Activated T-helper 1 cell treated with anti-CD3 and anti-CD28 coated beads, Interleukin-12 subunit alpha, Interleukin-12 subunit beta, Interleukin-2, Interleukin-4 antibody, amounts not matched to agents 30 ng/mL and 10 ng/mL and 1 ng/mL, durations not matched to agents 14 hours and 24 hours and 36 hours (primary cell): ENCODE measurements around the gene GSE1. TPM values are rescaled to one million over a fixed set of nuclear protein-coding genes. Genes with fewer than 3 reads are reported as not detected.
A peak's percentile ranks its signal among the peaks of the same experiment; 100 is the strongest.

Source experiments
- DNase-seq: peaks from one replicate; pipeline ENCODE4 v3.0.0; 2021; ENCODE audit warnings: low spot score
- H3K27ac Mint-ChIP-seq: one replicate; pipeline ENCODE4 v1.8.0; 2021; ENCODE audit warnings: mild to moderate bottlenecking, mixed read lengths
- H3K27me3 Mint-ChIP-seq: one replicate; pipeline ENCODE4 v1.8.0; 2022; ENCODE audit warnings: mild to moderate bottlenecking, moderate library complexity, mixed read lengths; ENCODE audit not compliant: insufficient read depth
- H3K36me3 Mint-ChIP-seq: one replicate; pipeline ENCODE4 v1.8.0; 2021; ENCODE audit warnings: low read depth, mixed read lengths
- H3K4me1 Mint-ChIP-seq: one replicate; pipeline ENCODE4 v1.8.0; 2021; ENCODE audit warnings: low read depth, mixed read lengths
- H3K4me3 Mint-ChIP-seq: one replicate; pipeline ENCODE4 v1.8.0; 2021; ENCODE audit warnings: mild to moderate bottlenecking, moderate library complexity, mixed read lengths
- H3K9me3 Mint-ChIP-seq: one replicate; pipeline ENCODE4 v1.8.0; 2021; ENCODE audit warnings: mixed read lengths
- intact Hi-C: fragments of 100-400 bp; cut with micrococcal nuclease; formaldehyde crosslinking; loops from one replicate; pipeline ENCODE4 v1.15.1; 2024
- total RNA-seq: library from RNA; stranded (reverse); gene quantifications from 2 replicates; pipeline ENCODE4 v1.2.3, GENCODE V29; 2022

GSE1 gene
- total RNA-seq, 1 donor from 2014 or later = 35.2 TPM

- Mint-ChIP-seq H3K9me3 (no peaks in the 10 kb centered on the region), H3K4me3 (no peak overlapping the region), H3K36me3 (no peaks in the 10 kb centered on the region), H3K27me3 (peaks cover 9% of the 10 kb centered on the region), H3K4me1 (peaks cover 22% of the 10 kb centered on the region), H3K27ac (no peak overlapping the region)
- intact Hi-C loops = no loop called here
- no peak for DNase-seq
These were observed 4.6 kb upstream of the GSE1 start for GRCh38 chr16:85608515-85608885.

GRCh38 chr16:85608887-85609286, 4.2 kb upstream of the GSE1 start:
- peaks cover 22% of the 10 kb centered on the region for H3K4me1 Mint-ChIP-seq
- intact Hi-C loops = no loop called here
- H3K4me3 Mint-ChIP-seq = no peak overlapping the region
- H3K27ac Mint-ChIP-seq = no peak overlapping the region
- peaks cover 9% of the 10 kb centered on the region for H3K27me3 Mint-ChIP-seq
- no peak for DNase-seq
- H3K9me3 Mint-ChIP-seq = no peaks in the 10 kb centered on the region
- no peaks in the 10 kb centered on the region for H3K36me3 Mint-ChIP-seq

DNA sequence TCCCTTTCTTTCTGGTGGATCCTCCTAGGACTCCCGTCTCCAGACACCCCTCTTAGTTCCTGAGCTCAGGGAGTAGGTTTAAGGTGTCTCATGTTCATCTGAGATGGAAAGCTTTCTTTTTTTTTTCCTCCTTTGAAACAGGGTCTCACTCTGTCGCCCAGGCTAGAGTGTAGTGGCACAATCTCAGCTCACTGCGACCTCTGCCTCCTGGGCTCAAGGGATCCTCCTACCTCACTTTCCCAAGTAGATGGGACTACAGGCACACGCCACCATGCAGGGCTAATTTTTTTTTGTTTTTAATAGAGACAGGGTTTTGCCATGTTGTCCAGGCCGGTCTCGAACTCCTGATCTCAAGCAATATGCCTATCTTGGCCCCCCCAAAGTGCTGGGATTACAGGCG, 3.6 kb upstream of the GSE1 start:
- H3K9me3 Mint-ChIP-seq = no peaks in the 10 kb centered on the region
- peaks cover 9% of the 10 kb centered on the region for H3K27me3 Mint-ChIP-seq
- intact Hi-C loops = no loop called here
- DNase-seq = no peak
- no peak overlapping the region for H3K4me3 Mint-ChIP-seq
- H3K4me1 Mint-ChIP-seq = peaks cover 22% of the 10 kb centered on the region
- no peak overlapping the region for H3K27ac Mint-ChIP-seq
- no peaks in the 10 kb centered on the region for H3K36me3 Mint-ChIP-seq

DNA sequence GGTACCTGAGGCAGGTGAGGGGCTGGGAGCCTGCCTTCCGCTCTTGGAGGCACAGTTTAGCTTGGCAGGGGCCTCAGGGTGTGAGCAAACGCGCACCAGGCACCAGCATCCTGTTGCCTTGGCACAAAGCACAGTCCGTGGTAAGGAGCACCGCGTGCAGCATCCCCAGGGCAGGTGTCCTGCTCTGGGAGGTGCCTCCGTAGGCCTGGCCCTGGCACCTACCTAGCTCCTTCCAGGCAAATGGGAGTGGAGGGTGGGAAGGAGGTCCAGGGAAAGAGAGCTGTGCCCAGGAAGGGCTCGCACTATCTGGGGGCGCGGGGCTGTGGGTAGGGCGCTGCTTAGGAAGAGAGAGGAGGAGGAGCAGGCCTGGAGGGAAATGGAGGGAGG, 3.1 kb upstream of the GSE1 start:
- H3K36me3 Mint-ChIP-seq = no peaks in the 10 kb centered on the region
- H3K4me3 Mint-ChIP-seq = no peak overlapping the region
- no peaks in the 10 kb centered on the region for H3K9me3 Mint-ChIP-seq
- H3K27me3 Mint-ChIP-seq = peaks cover 9% of the 10 kb centered on the region
- no peak for DNase-seq
- no peak overlapping the region for H3K27ac Mint-ChIP-seq
- intact Hi-C loops = loop anchor here (1.0 to 10.0 kb wide), 8 partner anchors 56 to 581 kb away; partner anchors contain the start of genes CIBAR2 and GINS2
- peaks cover 22% of the 10 kb centered on the region for H3K4me1 Mint-ChIP-seq

DNA sequence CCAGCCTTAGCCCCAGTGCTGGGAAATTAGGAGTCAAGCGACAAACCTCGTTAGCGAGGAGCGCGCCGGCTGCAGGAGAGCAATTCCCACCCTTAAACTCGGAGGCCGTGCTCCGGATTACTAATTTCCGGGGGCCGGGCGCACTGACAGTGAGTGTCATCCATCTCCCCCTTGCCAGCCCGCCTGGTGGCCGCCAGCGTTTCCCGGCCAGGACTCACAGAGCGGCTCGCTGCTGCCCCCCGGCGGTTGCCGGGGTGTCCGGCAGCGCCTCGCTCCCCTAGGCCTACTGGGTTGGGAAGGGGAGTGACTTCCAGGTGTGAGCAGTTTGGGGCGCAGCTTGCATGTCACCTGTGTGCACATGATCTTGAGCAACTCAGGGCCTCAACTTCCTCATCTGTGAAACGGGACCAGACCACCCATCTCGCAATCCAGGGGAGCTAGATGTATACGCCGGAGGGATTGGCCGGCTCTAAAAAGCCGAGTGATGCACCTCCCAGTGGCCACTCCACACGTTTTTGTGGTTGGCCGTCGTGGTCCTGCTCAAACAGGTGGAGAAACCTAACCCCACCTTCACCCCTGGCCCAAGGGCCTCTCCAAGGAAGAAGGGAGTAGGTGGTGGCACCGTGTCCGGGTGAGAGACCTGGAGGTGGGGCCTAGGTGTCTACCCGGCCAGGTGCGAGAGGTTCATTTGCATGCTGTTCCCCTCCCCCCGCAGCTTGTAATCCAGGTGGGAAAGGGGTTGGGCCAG, 2.5 kb upstream of the GSE1 start:
- Mint-ChIP-seq H3K4me3 (peak overlapping the region; percentile 80), H3K36me3 (no peaks in the 10 kb centered on the region)

GRCh38 chr16:85611194-85611443, 2.0 kb upstream of the GSE1 start:
- no peak for DNase-seq
- H3K27me3 Mint-ChIP-seq = peaks cover 13% of the 10 kb centered on the region
- H3K36me3 Mint-ChIP-seq = no peaks in the 10 kb centered on the region
- peak overlapping the region; percentile 80 for H3K4me3 Mint-ChIP-seq
- intact Hi-C loops = loop anchor here (1.0 to 10.0 kb wide), 5 partner anchors 78 to 582 kb away; partner anchors contain the start of genes CIBAR2 and GINS2
- H3K27ac Mint-ChIP-seq = no peak overlapping the region
- peaks cover 30% of the 10 kb centered on the region for H3K4me1 Mint-ChIP-seq
- no peaks in the 10 kb centered on the region for H3K9me3 Mint-ChIP-seq

More for the DNA sequence above, 2.5 kb upstream of the GSE1 start:
- Mint-ChIP-seq H3K9me3 (no peaks in the 10 kb centered on the region), H3K4me1 (peaks cover 25% of the 10 kb centered on the region), H3K27ac (peak overlapping the region; percentile 63), H3K27me3 (peaks cover 13% of the 10 kb centered on the region)
- DNase-seq = peak; percentile 75
- intact Hi-C loops = loop anchor here (1.0 to 10.0 kb wide), 9 partner anchors 56 to 582 kb away; partner anchors contain the start of genes CIBAR2 and GINS2

DNA sequence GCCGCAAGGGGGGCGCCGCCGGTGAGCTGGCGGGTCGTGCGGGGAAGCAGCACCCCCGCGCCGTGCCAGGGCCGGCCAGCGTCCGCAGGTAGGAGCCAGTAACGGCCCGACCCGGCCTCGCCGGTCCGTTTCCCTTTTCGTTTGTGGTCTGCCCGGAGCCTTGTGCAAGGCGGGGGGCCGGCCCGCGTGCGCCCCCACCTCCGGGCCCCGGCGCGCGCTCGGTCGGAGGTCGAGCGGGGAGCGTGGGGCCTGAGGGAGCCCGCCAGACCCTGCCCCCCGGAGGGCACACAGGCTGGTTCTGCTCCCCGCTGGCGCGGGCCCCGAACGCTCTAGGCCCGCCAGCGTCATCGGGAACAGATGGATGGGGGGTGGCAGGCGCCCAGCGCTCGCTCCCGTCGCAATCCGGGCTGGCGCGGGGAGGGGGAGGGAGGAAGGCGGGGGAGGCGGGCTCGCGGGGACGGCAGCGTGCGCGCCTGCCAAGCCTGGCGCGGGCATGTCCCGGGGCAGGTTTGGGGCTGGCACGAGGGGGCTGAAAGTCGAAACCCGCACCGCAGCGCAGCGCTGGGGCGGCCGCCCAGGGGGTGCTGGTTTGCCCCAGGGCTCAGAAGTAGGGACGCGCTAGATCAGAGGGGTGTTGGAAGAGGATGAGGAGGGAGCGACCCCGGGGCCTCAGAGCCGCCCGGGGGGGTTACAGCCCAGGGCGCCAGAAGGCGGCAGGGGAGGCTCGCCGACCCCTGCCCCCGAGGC, 1.5 kb upstream of the GSE1 start:
- peaks cover 16% of the 10 kb centered on the region for H3K27me3 Mint-ChIP-seq
- H3K4me3 Mint-ChIP-seq = no peak overlapping the region
- intact Hi-C loops = loop anchor here (1.0 to 10.0 kb wide), 6 partner anchors 77 to 583 kb away; partner anchors contain the start of genes CIBAR2 and GINS2
- DNase-seq = no peak
- H3K4me1 Mint-ChIP-seq = peaks cover 33% of the 10 kb centered on the region
- no peaks in the 10 kb centered on the region for H3K36me3 Mint-ChIP-seq
- no peak overlapping the region for H3K27ac Mint-ChIP-seq
- H3K9me3 Mint-ChIP-seq = no peaks in the 10 kb centered on the region

DNA sequence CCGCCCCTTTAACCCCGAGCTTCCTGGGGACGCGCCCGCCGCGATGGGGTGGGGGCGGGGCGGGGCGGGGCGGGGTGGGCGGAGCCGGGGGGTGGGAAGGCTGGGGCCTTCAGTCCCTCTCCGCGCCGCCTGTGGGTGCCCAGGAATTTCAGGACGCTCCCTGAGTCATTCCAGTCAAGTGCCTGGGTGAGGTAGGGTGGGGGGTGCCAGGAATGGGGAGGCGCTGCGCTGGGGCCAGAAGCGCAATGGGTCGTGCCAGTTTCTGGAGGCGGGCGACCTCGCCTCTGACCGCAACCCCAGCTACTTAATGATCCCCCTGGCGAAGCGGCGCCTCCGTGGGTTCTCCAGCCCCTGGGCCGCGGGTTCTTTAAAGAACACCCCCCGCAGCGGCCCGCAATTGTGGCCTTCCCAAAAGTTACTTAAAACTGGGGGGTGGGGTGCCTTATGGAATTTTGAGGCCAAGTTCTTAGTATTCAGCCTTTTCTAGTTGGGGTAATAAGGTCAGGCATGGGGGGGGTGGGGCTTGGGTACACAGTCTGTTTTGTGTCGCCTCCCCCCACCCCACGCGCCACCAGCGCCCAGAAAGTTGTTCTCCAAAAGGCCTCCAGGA, 826 bp upstream of the GSE1 start:
- no peaks in the 10 kb centered on the region for H3K36me3 Mint-ChIP-seq
- peak overlapping the region; percentile 67 for H3K4me3 Mint-ChIP-seq
- H3K9me3 Mint-ChIP-seq = no peaks in the 10 kb centered on the region
- no peak for DNase-seq
- peaks cover 38% of the 10 kb centered on the region for H3K4me1 Mint-ChIP-seq
- intact Hi-C loops = loop anchor here (2.0 to 10.0 kb wide), 3 partner anchors 305 to 497 kb away; partner anchors contain the start of gene CIBAR2
- H3K27me3 Mint-ChIP-seq = peaks cover 19% of the 10 kb centered on the region
- H3K27ac Mint-ChIP-seq = no peak overlapping the region

DNA sequence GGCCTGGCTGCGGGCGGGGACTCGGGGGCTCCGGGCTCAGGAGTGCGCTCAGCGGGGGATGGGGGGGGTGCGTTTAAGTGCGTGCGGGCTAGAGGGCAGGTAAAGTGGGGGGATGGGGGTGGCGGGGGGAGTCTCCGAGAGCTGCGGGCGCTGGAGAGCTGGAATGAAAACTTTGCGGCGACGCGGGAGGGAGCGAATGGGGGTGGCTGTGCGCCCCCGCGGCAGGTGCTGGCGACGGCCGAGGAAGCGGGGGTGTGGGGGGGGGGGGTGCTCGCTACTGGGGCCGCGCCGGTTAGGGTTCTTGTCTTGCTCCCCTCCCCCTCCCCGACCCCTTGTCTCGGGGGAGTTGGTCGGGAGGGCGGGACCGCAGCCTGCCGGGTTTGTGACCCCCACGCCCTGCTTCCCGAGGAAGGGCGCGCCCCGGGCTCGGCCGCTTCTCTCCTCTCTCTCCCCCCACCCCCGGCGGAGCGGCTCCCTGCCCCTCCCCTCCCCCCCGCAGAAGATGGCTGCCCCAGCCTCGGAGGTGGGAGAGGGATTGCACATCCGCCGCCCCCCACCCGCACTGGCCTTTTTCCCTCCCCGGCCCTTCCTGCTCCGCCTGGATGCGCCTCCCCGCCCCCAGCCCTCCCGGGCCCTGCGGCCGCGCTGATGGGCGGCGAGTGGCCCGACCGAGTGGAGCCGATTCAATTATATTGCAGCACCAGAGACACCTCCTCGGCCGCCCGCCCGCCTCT, 649 bp downstream of the GSE1 start:
- no peak for DNase-seq
- Mint-ChIP-seq H3K27me3 (peaks cover 21% of the 10 kb centered on the region), H3K9me3 (no peaks in the 10 kb centered on the region), H3K36me3 (no peaks in the 10 kb centered on the region), H3K4me3 (no peak overlapping the region), H3K4me1 (peaks cover 36% of the 10 kb centered on the region), H3K27ac (no peak overlapping the region)
- intact Hi-C loops = loop anchor here (2.0 to 10.0 kb wide), 3 partner anchors 307 to 499 kb away; partner anchors contain the start of gene CIBAR2

- intact Hi-C loops = loop anchor here (5.0 to 10.0 kb wide), 2 partner anchors 323 to 500 kb away; partner anchors contain the start of gene CIBAR2
- Mint-ChIP-seq H3K9me3 (no peaks in the 10 kb centered on the region), H3K4me1 (peaks cover 29% of the 10 kb centered on the region), H3K27ac (no peak overlapping the region), H3K27me3 (peaks cover 20% of the 10 kb centered on the region), H3K4me3 (no peak overlapping the region), H3K36me3 (no peaks in the 10 kb centered on the region)
- DNase-seq = no peak
These were observed 1.4 kb downstream of the GSE1 start for GRCh38 chr16:85614338-85615013.

DNA sequence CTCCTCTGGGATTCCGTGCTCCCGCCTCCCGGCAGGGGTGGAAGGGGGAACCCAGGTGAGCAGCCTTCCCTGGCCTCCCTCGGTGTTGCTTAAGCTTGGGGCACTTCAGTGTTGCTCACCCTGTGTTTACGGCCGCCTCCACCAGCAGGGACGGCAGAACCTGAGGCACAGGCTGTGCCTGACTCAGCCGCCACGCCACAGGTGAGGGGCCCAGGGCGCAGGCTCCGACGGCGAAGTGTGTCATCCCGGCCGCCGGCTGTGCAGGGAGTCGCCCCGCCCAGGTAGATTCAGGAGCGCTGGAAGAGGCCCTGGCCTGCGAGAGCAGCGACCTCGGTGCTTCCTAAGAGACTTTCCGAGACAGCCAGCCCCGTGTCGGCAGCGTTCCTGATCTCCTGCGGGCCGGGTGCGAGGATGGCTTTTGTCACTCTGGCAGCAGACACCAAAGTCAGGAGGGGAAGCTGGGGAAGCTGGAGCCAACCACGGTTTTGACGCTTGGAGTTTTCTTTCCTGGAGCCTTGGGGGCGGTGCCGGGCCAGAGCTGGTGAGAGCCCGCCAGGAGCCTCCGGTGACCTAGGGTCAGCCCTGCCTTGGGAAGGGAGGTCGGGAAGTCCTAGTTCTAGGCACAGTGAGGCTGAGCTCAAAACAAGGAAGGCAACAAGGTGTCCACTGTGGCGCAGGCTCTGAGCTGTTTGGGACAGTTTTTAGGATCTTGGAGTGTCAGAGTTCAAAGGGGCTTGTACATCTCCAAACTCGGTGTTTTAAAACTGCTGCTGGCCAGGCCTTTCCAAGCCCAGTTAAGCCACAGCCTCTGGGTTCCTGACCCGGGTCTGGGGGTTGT, 2.1 kb downstream of the GSE1 start:
- DNase-seq = no peak
- peaks cover 20% of the 10 kb centered on the region for H3K27me3 Mint-ChIP-seq
- intact Hi-C loops = loop anchor here (10.0 kb wide), 1 partner anchor 500 kb away; the partner anchor contains the start of gene CIBAR2

More for the DNA sequence above, 2.1 kb downstream of the GSE1 start:
- Mint-ChIP-seq H3K4me1 (peaks cover 21% of the 10 kb centered on the region), H3K27ac (no peak overlapping the region), H3K4me3 (no peak overlapping the region), H3K36me3 (no peaks in the 10 kb centered on the region), H3K9me3 (no peaks in the 10 kb centered on the region)
